Left hindlimb (tissue), 1 donor: ENCODE data around the gene GALNT2.

ENCODE experiments used
- DNase-seq: peaks from one replicate; pipeline ENCODE4 v3.0.0-alpha.2; 2018

The GALNT2 gene

DNA sequence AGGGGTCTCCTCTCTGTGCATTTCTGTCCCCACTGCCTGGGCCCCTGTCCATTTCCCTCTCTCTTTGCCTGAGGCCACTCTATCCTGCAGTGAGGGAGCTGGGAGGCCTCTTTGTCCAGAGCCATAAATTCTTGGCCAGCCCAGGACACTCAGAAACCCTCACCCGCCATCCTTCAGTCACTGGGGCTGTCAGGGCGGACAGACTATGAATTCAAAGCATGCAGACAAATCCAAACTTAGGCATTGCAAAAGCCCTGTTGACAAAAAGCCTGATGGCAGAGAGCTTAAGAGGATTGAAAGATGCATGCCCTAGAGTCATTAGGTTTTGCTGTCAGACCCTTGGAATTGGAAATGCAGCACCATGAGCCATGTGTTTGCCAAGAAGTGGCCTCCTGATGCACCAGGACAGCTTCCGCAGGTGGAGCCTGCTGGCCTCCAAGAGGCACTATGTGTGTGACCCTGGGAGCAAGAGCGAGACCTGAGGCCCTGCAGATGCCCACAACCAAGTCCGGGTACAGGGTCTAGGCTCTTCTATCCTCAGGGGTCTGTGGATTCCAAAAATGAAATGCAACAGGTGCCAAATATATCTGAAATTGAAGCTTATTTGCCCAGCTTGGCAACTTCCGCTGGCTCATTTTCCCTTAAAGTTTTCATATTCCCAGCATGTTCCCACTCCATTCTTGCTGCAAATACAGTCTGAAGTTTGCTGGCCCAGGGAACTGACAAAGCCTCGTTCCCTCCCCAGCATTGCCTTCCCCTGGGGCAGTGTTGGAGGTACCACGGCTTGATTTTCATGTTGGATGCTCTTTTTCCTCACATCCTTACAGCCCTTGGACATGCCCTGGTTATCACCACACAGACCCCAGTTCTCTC is 181.2 kb downstream of the GALNT2 start:
- DNase-seq, result no peak

DNA sequence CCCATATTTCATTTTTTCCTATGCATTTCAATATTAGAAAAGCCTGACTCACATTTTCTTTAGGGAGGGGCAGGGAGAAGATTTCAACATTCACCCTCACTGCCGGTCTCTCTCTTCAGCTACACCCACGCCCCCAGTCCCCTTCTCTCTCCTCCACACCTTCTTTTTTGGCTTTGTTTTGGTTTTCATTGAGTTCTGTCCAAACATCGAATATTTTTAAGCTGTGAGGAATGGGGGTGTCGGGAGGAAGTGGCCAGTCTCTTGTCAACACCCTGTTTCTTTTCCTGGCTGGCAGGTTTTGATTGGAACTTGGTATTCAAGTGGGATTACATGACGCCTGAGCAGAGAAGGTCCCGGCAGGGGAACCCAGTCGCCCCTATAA is 181.8 kb downstream of the GALNT2 start:
- DNase-seq, result no peak

DNA sequence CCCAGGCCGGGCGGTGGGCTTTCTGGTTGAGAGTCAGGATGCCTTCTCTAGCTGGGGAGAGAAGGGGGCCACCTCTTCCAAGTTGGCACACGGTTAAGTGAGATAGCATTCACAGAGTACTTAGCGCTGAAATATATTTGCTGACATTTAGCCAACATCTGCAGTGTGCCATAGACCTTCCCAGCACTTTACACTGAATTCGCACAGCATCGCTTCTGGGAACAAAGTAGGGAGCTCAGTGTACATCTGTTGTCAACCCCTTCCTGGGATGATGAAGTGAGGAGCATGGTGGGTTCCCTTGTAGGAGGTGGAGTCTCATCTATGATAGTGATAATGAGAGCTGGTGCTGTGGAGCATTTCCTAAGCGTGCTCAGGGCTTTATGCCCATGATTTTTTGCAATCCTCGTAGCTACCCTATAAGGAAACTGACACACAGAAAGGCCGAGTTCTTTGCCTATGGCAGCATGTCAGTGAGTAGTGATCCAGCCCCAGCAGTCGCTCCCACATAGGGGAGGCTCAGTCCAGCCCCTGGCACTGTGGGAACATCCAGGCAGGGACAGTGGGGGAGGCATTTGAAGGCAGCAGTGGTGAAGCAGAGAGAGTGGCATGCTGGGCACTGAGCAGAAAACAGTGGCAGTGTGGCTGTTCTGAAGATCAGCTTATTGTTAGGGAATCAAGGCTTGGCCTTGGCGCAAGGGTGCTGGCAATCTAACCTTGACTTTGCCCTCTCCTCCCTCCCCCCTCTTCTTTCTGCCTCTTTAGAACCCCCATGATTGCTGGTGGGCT is 182.8 kb downstream of the GALNT2 start:
- DNase-seq, result no peak

DNA sequence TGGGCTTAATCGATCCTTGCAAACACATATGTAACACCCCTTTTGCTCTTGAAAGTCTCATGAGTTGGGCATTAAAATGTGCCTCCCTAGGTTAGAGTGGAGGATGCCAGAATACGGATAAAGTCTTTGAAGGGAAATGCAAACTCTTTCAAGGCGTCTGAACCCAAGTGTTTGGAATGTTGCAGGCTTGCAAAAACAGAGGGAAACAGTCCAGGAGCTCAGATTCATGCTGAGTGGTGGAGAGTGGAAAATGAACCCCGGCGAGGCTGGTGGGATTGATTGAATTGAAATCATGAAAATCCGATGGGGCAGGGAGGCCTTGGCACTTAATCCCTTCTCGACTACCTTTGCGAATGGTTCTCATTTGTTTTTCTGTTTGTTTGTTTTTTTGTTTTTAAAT is 183.6 kb downstream of the GALNT2 start:
- DNase-seq, result no peak

DNA sequence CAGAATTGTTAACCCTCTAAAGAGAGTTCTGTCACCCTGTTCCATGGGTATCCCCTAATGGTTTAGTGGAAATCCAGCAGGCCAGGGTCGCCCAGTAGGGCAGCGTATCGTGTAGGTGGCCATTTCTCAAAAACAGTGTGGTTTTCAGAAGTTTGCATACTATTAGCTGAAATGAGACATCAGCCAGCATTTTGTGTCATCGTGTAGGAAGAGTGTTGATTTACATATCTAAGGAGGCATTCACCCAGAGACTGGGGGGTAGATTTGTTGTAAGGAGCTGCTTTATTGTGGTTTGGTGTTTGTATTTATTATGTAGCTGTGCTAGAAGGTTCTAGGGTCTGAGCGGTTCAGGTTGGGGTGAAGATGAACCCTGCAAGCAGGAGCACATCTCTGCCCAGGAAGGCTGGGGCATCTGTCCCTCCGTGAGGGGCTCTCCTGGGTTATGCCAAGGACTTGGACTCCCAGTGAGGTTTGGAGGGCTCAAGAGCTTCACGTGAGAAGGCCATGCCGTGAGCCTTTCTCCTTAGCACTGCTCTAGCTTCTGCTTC is 184.7 kb downstream of the GALNT2 start:
- no peak for DNase-seq

DNA sequence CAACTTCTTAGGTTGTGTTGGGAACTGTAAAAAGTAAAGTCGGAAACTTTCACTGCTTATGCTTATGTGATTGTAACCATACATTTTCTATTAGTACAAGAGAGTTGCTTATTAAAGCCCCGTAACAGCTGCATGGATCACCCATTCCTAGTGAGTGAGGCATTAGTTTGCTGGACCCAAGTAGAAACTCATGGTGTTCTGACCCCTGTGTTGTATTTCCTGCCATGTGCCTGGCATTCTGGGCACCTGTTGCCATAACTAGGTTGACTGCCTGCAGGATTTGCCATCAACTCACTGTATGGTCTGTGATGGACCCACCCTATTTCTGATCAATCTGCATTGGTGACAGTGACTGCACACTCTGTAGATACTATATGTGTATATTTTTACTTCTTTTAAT is 186.1 kb downstream of the GALNT2 start:
- no peak for DNase-seq

DNA sequence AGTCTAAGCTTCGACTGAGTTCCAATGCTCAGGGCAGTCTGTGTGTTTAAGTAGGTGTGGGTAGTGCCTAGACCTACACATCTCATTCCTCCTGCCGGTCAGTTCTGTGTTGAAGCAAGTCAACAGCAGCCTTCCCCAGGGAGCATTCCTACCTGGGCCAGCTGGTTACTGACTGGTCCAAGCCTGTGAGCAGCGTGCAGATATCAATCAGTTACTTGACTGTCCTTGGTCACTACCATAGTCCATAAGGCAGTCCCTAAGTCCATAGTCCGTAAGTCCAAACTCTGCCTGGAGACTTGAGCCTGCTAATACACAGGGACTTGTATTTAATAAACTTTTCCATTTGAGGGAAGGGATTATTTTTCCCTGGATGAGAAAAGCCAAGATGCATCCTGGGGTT is 187.2 kb downstream of the GALNT2 start:
- DNase-seq, result no peak

DNA sequence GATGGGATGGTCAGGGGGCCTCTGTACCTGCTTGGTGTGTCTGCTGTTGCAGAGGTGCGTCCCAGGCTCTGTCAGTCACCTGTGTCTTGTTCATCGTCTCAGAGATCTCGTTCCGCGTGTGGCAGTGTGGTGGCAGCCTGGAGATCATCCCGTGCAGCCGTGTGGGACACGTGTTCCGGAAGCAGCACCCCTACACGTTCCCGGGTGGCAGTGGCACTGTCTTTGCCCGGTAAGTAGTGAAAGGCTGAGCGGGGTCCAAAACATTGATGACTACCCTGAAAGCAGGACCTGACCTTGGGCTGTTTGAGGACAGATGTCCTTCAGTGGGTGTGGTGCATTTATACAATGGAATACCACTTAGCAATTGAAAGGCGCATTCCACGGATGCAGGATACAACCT is 188.1 kb downstream of the GALNT2 start:
- no peak for DNase-seq

DNA sequence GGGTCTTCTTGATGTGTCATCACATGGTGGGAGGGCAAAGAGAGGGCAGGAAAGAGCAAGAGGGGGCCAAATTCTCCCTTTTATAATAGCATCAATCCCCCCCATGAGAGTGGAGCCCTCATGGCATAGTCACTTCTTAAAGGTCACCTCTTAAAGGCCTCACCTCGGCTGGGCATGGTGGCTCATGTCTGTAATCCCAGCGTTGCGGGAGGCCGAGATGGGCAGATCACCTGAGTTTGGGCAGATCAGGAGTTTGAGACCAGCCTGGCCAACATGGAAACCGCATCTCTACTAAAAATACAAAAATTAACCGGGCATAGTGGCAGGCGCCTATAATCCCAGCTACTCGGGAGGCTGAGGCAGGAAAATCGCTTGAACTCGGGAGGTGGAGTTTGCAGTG is 189.0 kb downstream of the GALNT2 start:
- no peak for DNase-seq

DNA sequence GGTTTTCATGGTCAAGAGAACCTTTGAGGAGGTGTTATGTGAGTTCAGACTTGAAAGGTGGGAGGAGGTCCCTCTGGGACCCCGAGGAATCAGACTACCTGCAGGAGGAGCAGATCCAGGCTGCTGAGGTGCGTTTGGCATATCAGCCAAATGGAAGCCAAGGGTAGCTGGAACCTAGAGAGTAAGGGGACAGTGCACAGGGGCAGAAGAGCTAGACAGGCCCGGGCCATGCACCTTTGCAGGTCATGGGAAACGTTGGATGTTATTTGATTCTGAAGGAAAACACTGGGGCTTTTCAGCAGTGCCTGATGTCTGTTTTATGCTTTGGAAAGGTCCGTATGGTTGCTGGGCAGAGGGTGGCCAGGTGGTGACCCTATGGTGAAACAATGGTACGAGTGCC is 189.9 kb downstream of the GALNT2 start:
- DNase-seq, result no peak

DNA sequence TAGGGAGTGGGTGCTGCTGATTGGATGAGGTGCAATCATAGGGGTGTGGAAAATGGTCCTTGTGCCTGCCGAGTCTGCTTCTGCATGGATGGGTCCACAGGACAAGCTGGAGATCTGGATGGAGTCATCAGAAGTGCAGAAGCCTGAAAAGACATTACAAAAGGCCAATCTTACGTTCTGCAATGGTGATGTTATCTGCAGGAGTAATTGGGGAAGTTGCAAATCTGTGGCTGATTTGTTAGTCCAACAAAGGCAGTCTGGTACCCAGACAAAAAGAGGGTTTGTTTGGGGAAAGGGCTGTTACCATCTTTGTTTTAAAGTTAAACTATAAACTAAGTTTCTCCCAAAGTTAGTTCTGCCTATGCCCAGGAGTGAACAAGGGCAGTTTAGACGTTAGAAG is 192.6 kb downstream of the GALNT2 start:
- DNase-seq, result no peak

DNA sequence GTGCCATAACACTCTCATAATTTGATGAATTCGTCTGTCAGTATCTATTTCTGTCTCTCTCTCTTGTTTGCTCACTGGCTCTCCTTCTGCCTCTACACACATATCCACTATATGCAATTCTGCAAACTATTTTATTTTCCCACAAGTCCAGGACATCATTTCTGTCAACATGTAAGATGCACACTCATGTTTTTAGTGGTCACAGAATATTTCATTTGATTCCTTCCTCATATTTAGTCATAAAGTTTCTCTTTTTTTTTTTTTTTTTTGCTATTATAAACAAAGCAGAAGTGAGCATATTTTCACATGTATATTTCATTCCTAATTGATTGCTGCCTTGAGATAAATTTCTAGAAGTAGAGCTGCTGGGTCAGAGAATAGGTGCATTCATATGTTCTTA is 193.8 kb downstream of the GALNT2 start:
- no peak for DNase-seq

DNA sequence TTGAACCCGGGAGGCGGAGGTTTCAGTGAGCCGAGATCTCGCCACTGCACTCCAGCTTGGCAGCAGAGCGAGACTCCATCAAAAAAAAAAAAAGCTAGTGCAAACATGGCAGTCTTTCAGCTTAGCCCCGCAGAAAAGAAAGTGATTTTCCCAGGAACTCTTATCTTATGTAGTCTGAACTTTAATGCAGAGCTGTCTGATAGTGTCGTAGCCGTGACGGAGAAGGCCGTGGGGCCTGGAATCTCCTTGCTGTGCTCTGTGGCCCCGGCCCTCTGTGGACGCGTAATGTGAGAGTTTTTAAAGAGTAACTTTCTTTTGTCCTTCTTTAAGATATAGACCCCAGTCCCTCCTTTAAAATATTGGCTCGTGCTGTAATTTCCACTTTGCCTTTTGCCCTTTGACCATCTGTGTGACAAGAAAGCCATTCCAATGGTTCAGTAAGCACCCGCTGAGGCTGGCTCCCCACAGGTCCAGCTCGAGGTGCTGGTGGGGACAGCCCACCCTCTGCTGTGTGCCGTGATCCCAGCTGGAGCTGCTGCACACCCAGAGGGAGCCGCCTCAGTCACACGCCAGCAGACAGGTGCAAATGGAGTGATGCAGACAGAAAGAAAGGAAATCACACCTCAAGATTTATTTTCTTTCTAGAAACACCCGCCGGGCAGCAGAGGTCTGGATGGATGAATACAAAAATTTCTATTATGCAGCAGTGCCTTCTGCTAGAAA is 195.1 kb downstream of the GALNT2 start:
- DNase-seq, result no peak

DNA sequence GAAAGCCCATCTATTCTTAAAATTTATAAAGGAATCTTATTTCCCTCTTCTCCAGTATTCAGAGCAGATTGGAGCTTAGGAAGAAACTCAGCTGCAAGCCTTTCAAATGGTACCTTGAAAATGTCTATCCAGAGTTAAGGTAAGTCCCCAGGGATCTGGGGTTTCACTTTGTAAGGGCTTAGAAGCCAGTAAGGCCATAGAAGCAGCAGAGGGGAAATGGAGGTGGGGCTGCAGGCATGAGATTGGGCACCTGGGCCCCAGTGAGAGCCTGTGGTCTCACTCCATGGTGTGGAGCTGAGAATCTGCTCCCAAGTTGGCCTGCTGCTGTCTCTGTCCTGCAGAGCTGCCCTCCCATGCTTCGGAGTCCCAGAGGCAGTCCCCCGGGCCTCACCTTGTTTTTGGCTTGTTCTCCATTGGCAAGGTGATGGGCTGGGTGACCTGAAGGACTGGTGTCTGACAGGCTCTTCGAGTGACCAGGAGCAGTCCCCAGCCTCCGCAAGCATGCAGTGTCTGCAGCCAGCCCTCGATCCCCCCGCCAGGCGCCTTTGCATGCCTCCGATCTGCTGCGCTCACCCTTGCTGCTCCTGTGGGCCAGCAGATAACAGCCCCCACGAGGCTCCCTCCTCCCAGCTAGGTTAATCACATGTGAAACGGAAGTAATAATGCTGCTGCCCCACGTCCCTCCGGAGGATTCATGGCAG is 196.0 kb downstream of the GALNT2 start:
- no peak for DNase-seq

DNA sequence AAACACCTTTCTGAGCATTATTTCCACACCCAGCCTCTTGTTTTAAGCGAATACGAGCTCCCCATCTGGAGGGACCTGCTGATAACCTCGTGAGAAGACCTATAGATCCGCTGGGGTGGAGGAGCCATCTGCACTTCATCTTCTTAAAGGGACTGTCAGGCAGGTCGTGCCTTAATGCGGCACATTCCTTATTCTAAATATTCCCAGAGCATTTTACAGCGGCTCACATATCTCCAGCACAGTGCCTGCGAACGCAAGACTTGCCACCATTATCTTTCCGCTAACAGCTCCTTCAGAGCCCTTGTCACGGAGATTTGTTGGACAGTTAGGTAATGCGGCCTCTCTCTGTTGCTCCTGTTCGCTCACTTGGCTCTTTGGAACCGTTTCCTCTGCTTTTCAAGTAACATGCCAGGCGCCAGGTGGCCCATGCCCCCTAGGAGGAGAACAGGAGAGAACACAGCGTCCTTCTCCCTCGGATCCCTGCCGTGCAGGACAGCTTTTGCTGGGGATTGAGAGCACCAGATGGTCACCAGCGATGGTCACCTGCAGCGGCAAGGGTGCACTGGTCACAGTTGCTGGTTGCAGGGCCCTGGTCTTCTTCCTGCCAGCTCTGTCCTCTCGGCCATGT is 196.6 kb downstream of the GALNT2 start:
- DNase-seq, result no peak

DNA sequence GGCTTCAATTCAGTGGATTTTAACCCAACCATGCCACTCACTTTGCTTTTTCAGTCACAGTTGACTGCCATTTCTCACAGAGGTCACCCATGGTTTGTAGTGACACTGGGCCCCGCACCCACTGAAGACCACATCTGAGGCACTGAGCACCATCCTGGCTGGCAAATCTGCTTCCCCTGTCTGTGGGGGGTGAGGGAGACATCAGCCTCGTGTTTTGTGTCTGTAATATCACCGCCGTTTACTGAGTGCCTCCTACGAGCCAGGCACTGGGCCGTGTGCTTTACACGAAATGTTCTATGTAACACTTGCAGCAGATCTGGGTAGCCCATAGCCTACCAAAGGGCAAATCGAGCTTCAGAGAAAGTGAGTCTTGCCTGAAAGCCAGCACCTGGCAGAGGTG is 197.3 kb downstream of the GALNT2 start:
- no peak for DNase-seq

DNA sequence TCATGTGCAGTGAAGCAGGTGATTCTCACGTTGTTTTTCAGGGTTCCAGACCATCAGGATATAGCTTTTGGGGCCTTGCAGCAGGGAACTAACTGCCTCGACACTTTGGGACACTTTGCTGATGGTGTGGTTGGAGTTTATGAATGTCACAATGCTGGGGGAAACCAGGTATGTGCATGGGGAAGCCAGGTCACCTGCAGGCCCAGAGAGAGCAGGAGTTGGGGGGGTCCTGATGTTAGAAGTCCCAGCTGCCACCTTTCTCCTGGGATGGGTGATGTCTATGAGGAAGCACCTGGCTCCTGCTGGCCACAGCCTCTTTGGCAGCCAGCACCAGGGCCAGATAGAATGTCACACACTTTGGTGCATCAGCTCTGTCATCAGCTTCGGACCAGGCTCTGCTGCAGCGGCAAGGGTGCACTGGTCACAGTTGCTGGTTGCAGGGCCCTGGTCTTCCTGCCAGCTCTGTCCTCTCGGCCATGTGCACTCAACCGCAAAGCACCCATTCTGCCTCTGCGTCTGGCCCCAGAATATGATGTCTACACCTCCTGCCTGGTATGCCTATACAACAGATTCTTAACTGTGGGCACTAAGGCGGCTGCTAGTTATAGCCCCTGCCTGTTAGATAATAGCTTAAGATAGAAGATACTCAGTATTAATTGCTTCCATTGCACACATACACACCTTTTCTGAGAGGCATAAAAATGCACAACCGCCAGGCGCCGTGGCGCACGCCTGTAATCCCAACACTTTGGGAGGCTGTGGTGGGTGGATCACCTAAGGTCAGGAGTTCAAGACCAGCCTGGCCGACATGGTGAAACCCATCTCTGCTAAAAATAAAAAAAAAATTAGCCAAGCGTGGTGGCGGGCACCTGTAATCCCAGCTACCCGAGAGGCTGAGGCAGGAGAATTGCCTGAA is 198.4 kb downstream of the GALNT2 start:
- DNase-seq, result no peak

DNA sequence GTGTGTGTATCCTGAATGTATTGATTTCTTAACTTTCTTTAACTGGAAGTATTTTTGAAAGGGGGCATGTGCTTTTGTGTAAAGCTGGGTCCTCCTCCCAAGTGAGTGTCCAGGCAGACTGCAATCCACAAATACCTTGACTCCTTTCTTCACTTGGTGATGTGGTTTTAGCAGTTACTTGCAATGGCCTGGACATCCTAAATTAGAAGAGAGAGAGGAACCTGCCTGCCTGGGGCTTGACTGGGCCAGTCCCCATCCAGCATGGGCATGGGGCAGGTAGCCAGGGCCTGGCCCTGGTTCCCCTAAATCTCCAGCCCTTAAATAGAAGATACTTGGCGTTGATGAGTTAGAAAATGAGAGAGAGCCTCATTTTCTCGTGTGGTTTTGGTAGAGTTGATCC is 199.4 kb downstream of the GALNT2 start:
- no peak for DNase-seq

DNA sequence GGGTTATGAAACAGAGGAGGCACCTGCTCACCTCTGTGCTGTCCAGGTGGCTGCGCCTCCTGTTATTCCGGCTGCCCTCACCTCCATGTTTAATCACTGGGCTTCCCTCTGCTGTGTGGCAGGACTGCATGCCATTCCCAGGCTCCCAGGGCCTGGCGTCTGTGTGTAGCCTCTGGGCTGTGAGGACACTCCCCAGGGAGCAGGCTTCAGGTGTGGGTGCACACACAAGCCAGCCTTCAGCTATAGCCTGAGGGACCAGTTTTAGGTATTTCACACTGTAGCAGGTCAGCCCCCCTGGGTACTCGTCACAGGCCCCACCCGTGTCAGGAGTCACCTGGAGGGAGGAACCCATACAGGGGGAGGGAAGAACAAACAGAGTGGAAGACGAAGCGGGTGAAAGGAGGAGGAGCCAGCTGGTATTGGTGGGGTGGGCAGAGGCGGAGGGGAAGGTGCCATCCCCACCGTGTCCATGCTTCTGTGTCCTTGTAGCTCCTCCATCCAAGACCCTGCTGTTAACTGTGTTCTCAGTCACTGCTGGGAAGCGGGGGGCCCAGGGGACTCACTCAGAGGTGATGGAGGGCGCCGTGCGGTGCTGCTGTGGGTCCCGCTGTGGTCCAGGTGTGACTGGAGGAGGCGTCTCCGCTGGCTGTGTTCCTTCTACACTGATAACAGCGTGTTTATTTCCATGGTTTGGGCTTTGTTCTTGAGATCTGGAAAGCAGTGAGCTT is 200.5 kb downstream of the GALNT2 start:
- no peak for DNase-seq
